Glutamatergic neuron (in vitro differentiated cells): ENCODE data around the gene MZT2A. TPM values are rescaled to one million over a fixed set of nuclear protein-coding genes. Genes with fewer than 3 reads are reported as not detected.
"Not testable (repeated sequence)": the region's sequence is repeated elsewhere in the genome, so short reads cannot be mapped to it uniquely, and the experiment has no call there.

Experiments
- DNase-seq: peaks from one replicate; pipeline ENCODE4 v3.0.0; 2022
- H3K27ac Mint-ChIP-seq: one replicate; pipeline ENCODE4 v1.8.0; 2020; ENCODE audit warnings: mild to moderate bottlenecking, mixed read lengths, inconsistent platforms; ENCODE audit not compliant: unreplicated experiment
- H3K27me3 Mint-ChIP-seq: one replicate; pipeline ENCODE4 v1.8.0; 2020; ENCODE audit warnings: mild to moderate bottlenecking, moderate library complexity, mixed read lengths, inconsistent platforms; ENCODE audit not compliant: unreplicated experiment
- H3K36me3 Mint-ChIP-seq: one replicate; pipeline ENCODE4 v1.8.0; 2020; ENCODE audit warnings: mild to moderate bottlenecking, mixed read lengths, inconsistent platforms; ENCODE audit not compliant: unreplicated experiment
- H3K4me1 Mint-ChIP-seq: one replicate; pipeline ENCODE4 v1.8.0; 2020; ENCODE audit warnings: mild to moderate bottlenecking, low read depth, mixed read lengths, inconsistent platforms; ENCODE audit not compliant: unreplicated experiment
- H3K4me3 Mint-ChIP-seq: one replicate; pipeline ENCODE4 v1.8.0; 2020; ENCODE audit warnings: mild to moderate bottlenecking, mixed read lengths, inconsistent platforms; ENCODE audit not compliant: unreplicated experiment
- H3K9me3 Mint-ChIP-seq: one replicate; pipeline ENCODE4 v1.8.0; 2020; ENCODE audit warnings: mild to moderate bottlenecking, moderate library complexity, mixed read lengths, inconsistent platforms; ENCODE audit not compliant: unreplicated experiment
- CTCF ChIP-seq: fragments of 200-600 bp; sonication (generic); IDR thresholded peaks from one replicate; pipeline ENCODE4 v1.5.0; 2021; ENCODE audit not compliant: partially characterized antibody, unreplicated experiment
- long read RNA-seq: library from polyadenylated mRNA; unstranded; transcript quantifications from one replicate; pipeline ENCODE4 v2.0.0, GENCODE V29; 2020; ENCODE audit not compliant: unreplicated experiment
- total RNA-seq: library from RNA; stranded (reverse); fragmentation: NEBNext Ultra II Directional; extraction: Animal tissue kit (Norgen Biotek cat#: 25700); gene quantifications from one replicate; pipeline ENCODE4 v1.2.1, GENCODE V29; 2021; ENCODE audit not compliant: unreplicated experiment

Gene MZT2A
- 100 TPM for total RNA-seq
- long read RNA-seq, transcript MZT2A-201 (3 exons, 624 nt) = major isoform, 50 of 86 reads
- long read RNA-seq, partial matches to known transcripts = 23 of 86 reads
- long read RNA-seq, other reads (novel, unspliced or antisense) = 9 of 86 reads

DNA sequence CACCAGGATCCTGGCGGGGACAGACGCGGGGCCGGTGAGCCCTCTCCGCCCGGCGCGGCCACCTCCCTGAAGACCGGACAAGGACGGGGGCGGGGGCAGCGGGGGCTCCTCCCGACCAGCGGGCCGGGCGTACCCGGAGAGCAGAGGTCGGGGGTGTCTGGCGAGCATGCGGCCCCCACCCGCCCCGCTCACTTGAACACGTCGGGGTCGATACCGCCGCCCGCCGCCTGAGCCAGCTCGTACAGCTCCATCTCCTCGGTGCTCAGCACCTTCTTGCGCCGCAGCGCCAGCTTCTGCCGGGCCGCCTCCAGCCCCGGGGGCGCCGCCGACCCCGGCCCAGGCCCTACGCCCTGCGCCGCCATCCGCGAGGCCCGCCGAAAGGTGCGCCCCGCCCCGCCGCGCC is at the start of gene MZT2A:
TSS of gene MZT2A (minus strand) at position 383 of the 403 bp plus-strand sequence. CDS start at position 362, 21 bp downstream.
- not testable (repeated sequence) for DNase-seq, H3K9me3 Mint-ChIP-seq, H3K36me3 Mint-ChIP-seq
- Mint-ChIP-seq H3K27ac (peak within 1 kb of the TSS; percentile 97), H3K4me1 (peaks cover 16% of the 10 kb centered on the region), H3K27me3 (peaks cover 10% of the 10 kb centered on the region), H3K4me3 (peak within 1 kb of the TSS; percentile 98)

DNA sequence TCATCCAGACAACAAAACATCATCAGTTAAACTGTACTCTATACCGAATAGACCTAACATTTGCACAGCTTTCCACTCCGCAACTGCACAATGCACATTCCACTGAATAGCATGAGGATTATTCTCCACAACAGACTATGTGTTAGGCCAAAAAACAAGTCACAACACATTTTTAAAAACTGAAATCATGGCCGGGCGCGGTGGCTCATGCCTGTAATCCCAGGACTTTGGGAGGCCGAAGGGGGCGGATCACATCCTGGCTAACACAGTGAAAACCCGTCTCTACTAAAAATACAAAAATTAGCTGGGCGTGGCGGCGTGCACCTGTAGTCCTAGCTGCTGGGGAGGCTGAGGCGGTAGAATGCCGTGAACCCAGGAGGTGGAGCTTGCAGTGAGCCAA is 46.7 kb upstream of the MZT2A start:
- not testable (repeated sequence) for H3K27ac Mint-ChIP-seq, DNase-seq, H3K27me3 Mint-ChIP-seq, H3K4me3 Mint-ChIP-seq, H3K36me3 Mint-ChIP-seq, H3K9me3 Mint-ChIP-seq, H3K4me1 Mint-ChIP-seq

DNA sequence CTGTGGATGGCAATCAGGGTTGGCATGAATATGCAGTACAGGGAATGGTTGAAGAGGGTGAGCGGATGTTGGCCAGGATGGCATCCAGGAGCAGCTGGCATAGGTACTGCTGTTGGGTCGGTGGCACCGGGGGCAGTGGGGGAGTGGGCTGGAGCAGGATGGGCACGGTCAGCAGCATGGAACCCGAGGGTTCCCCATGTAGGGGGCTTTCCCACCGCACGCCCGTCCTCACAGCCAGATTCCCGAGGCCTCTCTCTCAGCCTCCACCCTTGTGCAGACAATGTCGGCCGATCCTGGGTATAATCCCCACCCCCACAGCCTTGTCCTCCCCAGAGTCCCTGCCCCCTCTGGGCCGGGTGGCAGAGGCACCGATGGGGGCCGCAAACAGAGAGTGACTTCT is 44.6 kb upstream of the MZT2A start:
- not testable (repeated sequence) for H3K4me1 Mint-ChIP-seq, H3K4me3 Mint-ChIP-seq, H3K9me3 Mint-ChIP-seq, H3K27me3 Mint-ChIP-seq, DNase-seq, H3K27ac Mint-ChIP-seq, H3K36me3 Mint-ChIP-seq

DNA sequence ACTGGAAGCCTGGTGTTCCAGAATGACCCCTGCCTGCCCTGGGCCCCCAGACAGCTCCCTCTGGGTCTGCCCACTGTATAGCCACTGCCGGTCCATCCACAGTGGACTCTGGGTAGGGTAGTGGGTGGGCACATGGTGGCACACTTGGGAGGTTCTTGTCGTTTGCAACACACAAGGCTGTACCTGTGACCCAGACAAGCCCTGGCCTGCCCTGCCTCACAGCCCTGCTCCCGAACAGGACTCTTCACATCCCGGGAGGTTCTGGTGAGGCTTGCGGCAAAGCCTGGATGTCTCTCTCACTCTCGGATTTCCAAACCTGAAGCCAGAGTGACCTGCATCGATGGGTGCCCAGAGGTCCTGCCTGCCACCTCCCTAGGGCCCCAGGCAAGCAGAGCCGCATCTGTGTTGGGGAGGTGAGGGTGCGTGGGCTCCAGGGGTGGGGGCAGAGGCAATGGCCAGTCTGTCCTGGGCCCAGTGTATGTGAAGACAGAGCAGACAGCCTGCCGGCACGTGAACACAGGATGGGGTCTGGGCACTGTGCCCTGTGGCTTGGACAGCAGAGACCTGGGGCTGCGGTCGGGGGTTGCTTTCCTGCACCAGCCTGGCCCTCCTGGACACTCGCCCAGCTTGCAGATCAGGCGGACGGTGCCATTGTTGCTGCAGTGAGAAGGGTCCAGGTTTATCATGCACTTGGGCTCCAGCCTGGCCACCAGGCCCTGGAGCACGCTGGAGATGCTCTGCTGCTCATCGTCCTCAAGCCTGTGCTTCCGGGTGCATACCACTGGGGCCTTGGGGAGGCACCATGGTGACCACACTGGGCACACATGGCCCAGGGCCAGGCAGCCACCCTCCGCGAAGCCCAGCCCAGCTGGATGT is 44.0 kb upstream of the MZT2A start:
- not testable (repeated sequence) for H3K4me1 Mint-ChIP-seq, H3K27ac Mint-ChIP-seq, H3K9me3 Mint-ChIP-seq

DNA sequence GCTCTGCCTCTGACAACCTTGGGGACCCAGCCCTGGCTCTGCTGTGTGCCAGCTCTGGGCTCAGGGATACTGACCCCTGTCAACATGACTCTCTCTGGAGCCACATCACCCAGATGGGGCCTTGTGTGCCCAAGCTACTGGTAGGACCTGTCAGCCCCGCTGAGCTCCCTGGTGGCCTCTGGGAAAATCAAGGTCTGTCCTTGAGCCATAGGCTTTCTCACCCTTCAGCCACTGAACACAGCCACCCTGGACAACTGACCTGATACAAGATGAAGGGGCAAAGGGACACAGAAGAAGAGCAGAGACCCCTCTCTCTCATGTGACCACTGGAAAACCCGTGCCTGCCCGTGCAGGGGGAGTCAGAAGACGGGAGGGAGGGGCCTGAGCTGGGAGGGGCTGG is 43.3 kb upstream of the MZT2A start:
- Mint-ChIP-seq H3K4me1 (no peaks in the 10 kb centered on the region), H3K27me3 (no peaks in the 10 kb centered on the region), H3K9me3 (peaks cover 1% of the 10 kb centered on the region), H3K36me3 (no peaks in the 10 kb centered on the region), H3K4me3 (no peak overlapping the region), H3K27ac (no peak overlapping the region)
- no peak for DNase-seq
- no peak for TF ChIP-seq CTCF

More for the DNA sequence above, 44.0 kb upstream of the MZT2A start:
- not testable (repeated sequence) for H3K4me3 Mint-ChIP-seq, H3K36me3 Mint-ChIP-seq, H3K27me3 Mint-ChIP-seq, DNase-seq

- not testable (repeated sequence) for H3K27me3 Mint-ChIP-seq, DNase-seq, H3K4me3 Mint-ChIP-seq, H3K9me3 Mint-ChIP-seq, H3K27ac Mint-ChIP-seq, H3K4me1 Mint-ChIP-seq, H3K36me3 Mint-ChIP-seq
Observed at GRCh38 chr2:131534965-131535364, 42.8 kb upstream of the MZT2A start.

GRCh38 chr2:131534317-131534672 is 42.1 kb upstream of the MZT2A start:
- not testable (repeated sequence) for H3K9me3 Mint-ChIP-seq, H3K4me1 Mint-ChIP-seq, DNase-seq, H3K36me3 Mint-ChIP-seq, H3K4me3 Mint-ChIP-seq, H3K27me3 Mint-ChIP-seq, H3K27ac Mint-ChIP-seq

GRCh38 chr2:131533609-131534316 is 41.6 kb upstream of the MZT2A start:
- not testable (repeated sequence) for H3K27ac Mint-ChIP-seq, H3K9me3 Mint-ChIP-seq, H3K27me3 Mint-ChIP-seq, DNase-seq, H3K36me3 Mint-ChIP-seq, H3K4me1 Mint-ChIP-seq, H3K4me3 Mint-ChIP-seq

- H3K4me3 Mint-ChIP-seq, DNase-seq, H3K27me3 Mint-ChIP-seq: not testable (repeated sequence)
Observed at GRCh38 chr2:131532723-131533608, 40.8 kb upstream of the MZT2A start.

GRCh38 chr2:131531547-131532185 is 39.5 kb upstream of the MZT2A start:
- H3K36me3 Mint-ChIP-seq, H3K9me3 Mint-ChIP-seq, H3K4me3 Mint-ChIP-seq, DNase-seq, H3K27me3 Mint-ChIP-seq, H3K4me1 Mint-ChIP-seq, H3K27ac Mint-ChIP-seq: not testable (repeated sequence)

More at GRCh38 chr2:131532723-131533608, 40.8 kb upstream of the MZT2A start:
- H3K4me1 Mint-ChIP-seq, H3K9me3 Mint-ChIP-seq, H3K27ac Mint-ChIP-seq, H3K36me3 Mint-ChIP-seq: not testable (repeated sequence)
